GM23338 (cell line): Measurements from ENCODE around the gene ATPAF1. TPM values are rescaled to one million over a fixed set of nuclear protein-coding genes. Genes with fewer than 3 reads are reported as not detected.

Experiments
- ATAC-seq: fragments of 200-7000 bp; cut with Tn5 transposase; 3 replicates; pipeline ENCODE4 v1.9.1; 2020
- DNase-seq: peaks from one replicate; pipeline ENCODE4 v3.0.0-alpha.2; 2015; ENCODE audit warnings: low spot score
- H2AFZ ChIP-seq: fragments of 200-600 bp; sonication (generic); 2 replicates; pipeline ENCODE4 v1.8.0; 2016; ENCODE audit warnings: antibody characterized with exemption, mild to moderate bottlenecking, moderate library complexity
- H3F3A ChIP-seq: fragments of 200-600 bp; sonication (generic); replicated peaks from 2 replicates; pipeline ENCODE4 v1.8.0; 2017; ENCODE audit warnings: antibody characterized with exemption, mixed run types, low read depth
- H3K27ac ChIP-seq: fragments of 200-600 bp; sonication (generic); 2 replicates; pipeline ENCODE4 v1.6.1; 2016; ENCODE audit warnings: low read depth
- H3K27me3 ChIP-seq: fragments of 200-600 bp; sonication (generic); 2 replicates; pipeline ENCODE4 v1.8.0; 2016; ENCODE audit warnings: mild to moderate bottlenecking, mixed run types, moderate library complexity; ENCODE audit not compliant: insufficient read depth
- H3K36me3 ChIP-seq: fragments of 200-600 bp; sonication (generic); 2 replicates; pipeline ENCODE4 v1.8.0; 2016; ENCODE audit warnings: mild to moderate bottlenecking; ENCODE audit not compliant: insufficient read depth
- H3K4me1 ChIP-seq: fragments of 200-600 bp; sonication (generic); 2 replicates; pipeline ENCODE4 v1.8.0; 2016; ENCODE audit warnings: mild to moderate bottlenecking, moderate library complexity; ENCODE audit not compliant: insufficient read depth
- H3K4me2 ChIP-seq: fragments of 200-600 bp; sonication (generic); 2 replicates; pipeline ENCODE4 v1.7.1; 2017; ENCODE audit warnings: mixed run types
- H3K4me3 ChIP-seq: fragments of 200-600 bp; sonication (generic); 2 replicates; pipeline ENCODE4 v1.6.1; 2016; ENCODE audit warnings: mixed run types
- H3K79me2 ChIP-seq: fragments of 200-600 bp; sonication (generic); replicated peaks from 2 replicates; pipeline ENCODE4 v1.8.0; 2017; ENCODE audit warnings: mild to moderate bottlenecking; ENCODE audit not compliant: insufficient read depth
- H3K9me2 ChIP-seq: fragments of 200-600 bp; sonication (generic); 2 replicates; pipeline ENCODE4 v1.8.0; 2017; ENCODE audit not compliant: insufficient read depth
- H4K20me1 ChIP-seq: fragments of 200-600 bp; sonication (generic); replicated peaks from 2 replicates; pipeline ENCODE4 v1.8.0; 2017; ENCODE audit warnings: mild to moderate bottlenecking; ENCODE audit not compliant: insufficient read depth
- H3K27ac Mint-ChIP-seq: 2 replicates; pipeline ENCODE4 v1.8.0; 2020; ENCODE audit warnings: inconsistent platforms, mild to moderate bottlenecking, moderate library complexity, mixed read lengths
- H3K27me3 Mint-ChIP-seq: 3 replicates; pipeline ENCODE4 v1.8.0; 2022; ENCODE audit warnings: low read depth, mild to moderate bottlenecking, moderate library complexity, mixed read lengths, inconsistent platforms; ENCODE audit not compliant: insufficient read depth, poor library complexity
- H3K36me3 Mint-ChIP-seq: 3 replicates; pipeline ENCODE4 v1.8.0; 2021; ENCODE audit warnings: low read depth, mild to moderate bottlenecking, inconsistent platforms, moderate library complexity, mixed read lengths
- H3K4me1 Mint-ChIP-seq: 3 replicates; pipeline ENCODE4 v1.8.0; 2020; ENCODE audit warnings: mild to moderate bottlenecking, inconsistent platforms, mixed read lengths
- H3K4me3 Mint-ChIP-seq: 3 replicates; pipeline ENCODE4 v1.8.0; 2021; ENCODE audit warnings: moderate library complexity, mild to moderate bottlenecking, inconsistent platforms, mixed read lengths
- H3K9me3 Mint-ChIP-seq: 3 replicates; pipeline ENCODE4 v1.8.0; 2020; ENCODE audit warnings: moderate library complexity, mild to moderate bottlenecking, inconsistent platforms, mixed read lengths
- CREB1 ChIP-seq: fragments of 250-450 bp; sonication (Bioruptor Pico); IDR thresholded peaks from 2 replicates; pipeline ENCODE4 v1.5.0; 2020; ENCODE audit warnings: low read depth, mild to moderate bottlenecking, moderate library complexity
- EZH2phosphoT487 ChIP-seq: fragments of 200-600 bp; sonication (generic); IDR thresholded peaks from one replicate; pipeline ENCODE4 v1.8.1; 2018; ENCODE audit warnings: antibody characterized with exemption; ENCODE audit not compliant: unreplicated experiment
- JUNB ChIP-seq: IDR thresholded peaks from one replicate; pipeline ENCODE4 v1.6.1; 2016; ENCODE audit warnings: antibody characterized with exemption; ENCODE audit not compliant: unreplicated experiment
- NANOG ChIP-seq: IDR thresholded peaks from 2 replicates; pipeline ENCODE4 v1.6.1; 2016; ENCODE audit warnings: antibody characterized with exemption, borderline replicate concordance
- REST ChIP-seq: IDR thresholded peaks from one replicate; pipeline ENCODE4 v1.6.1; 2018; ENCODE audit warnings: antibody characterized with exemption; ENCODE audit not compliant: unreplicated experiment
- STAT1 ChIP-seq: IDR thresholded peaks from one replicate; pipeline ENCODE4 v1.6.1; 2016; ENCODE audit warnings: antibody characterized with exemption; ENCODE audit not compliant: unreplicated experiment
- ZNF331 ChIP-seq: fragments of 250-450 bp; sonication (Bioruptor Pico); IDR thresholded peaks from 2 replicates; pipeline ENCODE4 v1.5.0; 2020; ENCODE audit warnings: low read depth, mild to moderate bottlenecking, moderate library complexity
- ZNF462 ChIP-seq: fragments of 250-450 bp; sonication (Bioruptor Pico); IDR thresholded peaks from 2 replicates; pipeline ENCODE4 v1.5.0; 2020; ENCODE audit warnings: mild to moderate bottlenecking, moderate library complexity
- polyA plus RNA-seq: library from polyadenylated mRNA; unstranded; fragments of >200 nt; fragmentation: Nextera tagmentation; extraction: Ambion mirVana; gene quantifications from 2 replicates; pipeline ENCODE4 v1.2.1, GENCODE V29; 2016
- total RNA-seq: library from RNA; depleted of rRNA; stranded (reverse); fragments of >200 nt; shearing (Covaris generic); gene quantifications from 2 replicates; pipeline ENCODE4 v1.2.3, GENCODE V29; 2014
- TF ChIP-seq, protein P1 (sequence below): IDR thresholded peaks from 2 replicates; pipeline ENCODE4 v1.6.1; 2016; ENCODE audit warnings: antibody characterized with exemption
- TF ChIP-seq, protein P2 (sequence below), 2 experiments: fragments of 200-600 bp in 1 of 2; sonication (generic) in 1 of 2; conservative IDR thresholded peaks; 2 replicates each; pipeline versions ENCODE4 v1.5.1 to v1.6.1; 2016 to 2017; ENCODE audit warnings: antibody characterized with exemption in 2 of 2, low read depth in 2 of 2, mild to moderate bottlenecking in 2 of 2, moderate library complexity in 1 of 2

The ATPAF1 gene
- total and polyA plus RNA-seq, 2 experiments from 2014 or later: 41.2 to 67.6 TPM

DNA sequence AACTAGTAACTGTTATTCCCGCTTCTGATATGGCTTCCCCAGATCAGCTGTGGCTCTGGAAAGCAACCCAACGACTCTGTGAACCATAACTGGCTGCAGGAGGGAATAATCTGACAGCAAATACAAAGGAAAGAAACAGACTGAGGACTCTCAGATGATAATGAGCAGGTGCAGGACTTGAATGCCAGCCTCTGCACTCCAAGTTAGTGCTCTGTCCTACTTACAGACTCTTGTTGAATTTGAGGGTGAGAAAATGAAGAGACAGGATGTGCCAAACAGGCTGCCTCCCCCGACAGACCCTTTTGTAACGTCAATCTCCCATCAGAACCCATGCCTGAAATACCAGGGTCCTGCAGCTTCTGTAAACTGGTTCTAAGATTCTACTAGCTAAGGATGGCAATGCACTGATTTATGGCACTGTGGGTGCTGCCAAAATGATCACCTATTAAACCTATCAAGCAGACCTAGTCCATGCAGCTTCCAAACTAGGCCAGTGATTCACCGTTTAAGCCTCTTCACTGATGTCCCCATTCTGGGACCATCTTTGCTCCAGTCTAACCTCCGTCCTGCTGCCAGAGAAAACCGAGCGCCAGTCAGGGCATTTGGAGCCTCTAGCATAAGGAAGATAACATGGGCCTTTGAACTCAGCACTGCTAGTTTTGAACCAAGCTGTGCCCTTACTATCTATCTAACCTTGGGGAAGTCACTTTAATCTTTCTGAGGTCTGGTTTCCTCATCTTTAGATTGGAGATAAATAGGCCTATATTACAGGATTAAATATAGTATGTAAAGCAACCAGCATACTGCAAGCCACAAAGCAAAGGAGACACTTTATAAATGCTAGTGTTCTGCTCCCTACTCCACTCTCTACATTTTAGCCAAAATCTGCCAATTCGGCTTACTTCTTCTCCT, 68.8 kb downstream of the ATPAF1 start:
- no peaks in the 10 kb centered on the region for H3K36me3 Mint-ChIP-seq
- H3K4me3 ChIP-seq: no peak overlapping the region

More for the DNA sequence above, 68.8 kb downstream of the ATPAF1 start:
- Histone ChIP-seq H3K79me2 (no peaks in the 10 kb centered on the region), H3K36me3 (no peaks in the 10 kb centered on the region), H3K9me2 (no peaks in the 10 kb centered on the region), H3K27me3 (no peaks in the 10 kb centered on the region), H3F3A (no peaks in the 10 kb centered on the region), H4K20me1 (no peaks in the 10 kb centered on the region), H2AFZ (no peak overlapping the region), H3K27ac (no peak overlapping the region), H3K4me1 (peaks cover 6% of the 10 kb centered on the region), H3K4me2 (no peak overlapping the region)
- H3K9me3 Mint-ChIP-seq: no peaks in the 10 kb centered on the region
- no peak overlapping the region for H3K27ac Mint-ChIP-seq
- H3K4me1 Mint-ChIP-seq: peaks cover 15% of the 10 kb centered on the region
- DNase-seq (no peak), ATAC-seq (no peak)
- peaks cover 12% of the 10 kb centered on the region for H3K27me3 Mint-ChIP-seq
- TF ChIP-seq JUNB (no peak), ZNF331 (CRISPR knock-in tag) (no peak), NANOG (no peak), ZNF462 (CRISPR knock-in tag) (no peak), EZH2phosphoT487 (no peak), CREB1 (CRISPR knock-in tag) (no peak), STAT1 (no peak), REST (no peak)
- TF ChIP-seq, protein P1, sequence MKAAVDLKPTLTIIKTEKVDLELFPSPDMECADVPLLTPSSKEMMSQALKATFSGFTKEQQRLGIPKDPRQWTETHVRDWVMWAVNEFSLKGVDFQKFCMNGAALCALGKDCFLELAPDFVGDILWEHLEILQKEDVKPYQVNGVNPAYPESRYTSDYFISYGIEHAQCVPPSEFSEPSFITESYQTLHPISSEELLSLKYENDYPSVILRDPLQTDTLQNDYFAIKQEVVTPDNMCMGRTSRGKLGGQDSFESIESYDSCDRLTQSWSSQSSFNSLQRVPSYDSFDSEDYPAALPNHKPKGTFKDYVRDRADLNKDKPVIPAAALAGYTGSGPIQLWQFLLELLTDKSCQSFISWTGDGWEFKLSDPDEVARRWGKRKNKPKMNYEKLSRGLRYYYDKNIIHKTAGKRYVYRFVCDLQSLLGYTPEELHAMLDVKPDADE: no peak
- TF ChIP-seq, protein P2, sequence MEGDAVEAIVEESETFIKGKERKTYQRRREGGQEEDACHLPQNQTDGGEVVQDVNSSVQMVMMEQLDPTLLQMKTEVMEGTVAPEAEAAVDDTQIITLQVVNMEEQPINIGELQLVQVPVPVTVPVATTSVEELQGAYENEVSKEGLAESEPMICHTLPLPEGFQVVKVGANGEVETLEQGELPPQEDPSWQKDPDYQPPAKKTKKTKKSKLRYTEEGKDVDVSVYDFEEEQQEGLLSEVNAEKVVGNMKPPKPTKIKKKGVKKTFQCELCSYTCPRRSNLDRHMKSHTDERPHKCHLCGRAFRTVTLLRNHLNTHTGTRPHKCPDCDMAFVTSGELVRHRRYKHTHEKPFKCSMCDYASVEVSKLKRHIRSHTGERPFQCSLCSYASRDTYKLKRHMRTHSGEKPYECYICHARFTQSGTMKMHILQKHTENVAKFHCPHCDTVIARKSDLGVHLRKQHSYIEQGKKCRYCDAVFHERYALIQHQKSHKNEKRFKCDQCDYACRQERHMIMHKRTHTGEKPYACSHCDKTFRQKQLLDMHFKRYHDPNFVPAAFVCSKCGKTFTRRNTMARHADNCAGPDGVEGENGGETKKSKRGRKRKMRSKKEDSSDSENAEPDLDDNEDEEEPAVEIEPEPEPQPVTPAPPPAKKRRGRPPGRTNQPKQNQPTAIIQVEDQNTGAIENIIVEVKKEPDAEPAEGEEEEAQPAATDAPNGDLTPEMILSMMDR (conservative IDR thresholded peaks at IDR 0.05; ENCODE audit: low read depth in 2 of 2): no peak
- no peak overlapping the region for H3K4me3 Mint-ChIP-seq
